DND-41 (cell line): ENCODE data around the gene KIAA1671.

Source experiments
- CTCF ChIP-seq: IDR thresholded peaks from 2 replicates; pipeline ENCODE4 v1.5.1; 2012; ENCODE audit warnings: borderline replicate concordance, low read length, moderate library complexity, mild to moderate bottlenecking; ENCODE audit not compliant: poor library complexity, severe bottlenecking; ENCODE audit errors: extremely low read depth
- EZH2 ChIP-seq: IDR thresholded peaks from 3 replicates; pipeline ENCODE4 v1.6.1; 2012; ENCODE audit warnings: borderline replicate concordance, low read depth, mild to moderate bottlenecking, moderate library complexity, low read length, inconsistent platforms; ENCODE audit not compliant: severe bottlenecking

GRCh38 chr22:24954856-24955255, 2.3 kb downstream of the KIAA1671 start:
- TF ChIP-seq CTCF (no peak), EZH2 (no peak)
